MM.1S (cell line): ENCODE measurements around the gene LIPH.
"Not testable (repeated sequence)": the region's sequence is repeated elsewhere in the genome, so short reads cannot be mapped to it uniquely, and the experiment has no call there.

Experiments used
- DNase-seq: peaks from one replicate; pipeline ENCODE4 v3.0.0-alpha.2; 2015
- H2AFZ ChIP-seq: fragments of 300-600 bp; sonication (generic); 2 replicates; pipeline ENCODE4 v1.6.0; 2016; ENCODE audit warnings: antibody characterized with exemption, low read length
- H3F3A ChIP-seq: fragments of 300-600 bp; sonication (generic); 2 replicates; pipeline ENCODE4 v1.6.1; 2016; ENCODE audit warnings: mild to moderate bottlenecking, antibody characterized with exemption, low read length, moderate library complexity, mixed read lengths; ENCODE audit not compliant: insufficient read depth
- H3K27ac ChIP-seq: fragments of 300-600 bp; sonication (generic); 2 replicates; pipeline ENCODE4 v1.5.1; 2016; ENCODE audit warnings: mild to moderate bottlenecking, low read length
- H3K27me3 ChIP-seq: fragments of 300-600 bp; sonication (generic); replicated peaks from 2 replicates; pipeline ENCODE4 v1.6.0; 2016; ENCODE audit warnings: low read length; ENCODE audit not compliant: insufficient read depth
- H3K36me3 ChIP-seq: fragments of 300-600 bp; sonication (generic); replicated peaks from 2 replicates; pipeline ENCODE4 v1.6.1; 2016; ENCODE audit warnings: mild to moderate bottlenecking, low read length, mixed read lengths; ENCODE audit not compliant: insufficient read depth
- H3K4me1 ChIP-seq: fragments of 300-600 bp; sonication (generic); 2 replicates; pipeline ENCODE4 v1.6.1; 2016; ENCODE audit warnings: low read length, mixed read lengths
- H3K4me2 ChIP-seq: fragments of 300-600 bp; sonication (generic); 2 replicates; pipeline ENCODE4 v1.6.0; 2016; ENCODE audit warnings: low read depth, low read length
- H3K4me3 ChIP-seq: fragments of 300-600 bp; sonication (generic); 2 replicates; pipeline ENCODE4 v1.5.1; 2016; ENCODE audit warnings: low read length, mixed read lengths
- H3K79me2 ChIP-seq: fragments of 300-600 bp; sonication (generic); 2 replicates; pipeline ENCODE4 v1.6.1; 2016; ENCODE audit warnings: mixed run types, low read length, mixed read lengths
- H3K9ac ChIP-seq: fragments of 300-600 bp; sonication (generic); 2 replicates; pipeline ENCODE4 v1.6.1; 2016; ENCODE audit warnings: low read length, mixed read lengths
- H3K9me2 ChIP-seq: fragments of 300-600 bp; sonication (generic); replicated peaks from 2 replicates; pipeline ENCODE4 v1.6.1; 2016; ENCODE audit warnings: mild to moderate bottlenecking, low read length, mixed read lengths; ENCODE audit not compliant: insufficient read depth
- H3K9me3 ChIP-seq: fragments of 300-600 bp; sonication (generic); replicated peaks from 2 replicates; pipeline ENCODE4 v1.6.1; 2016; ENCODE audit warnings: mild to moderate bottlenecking, low read length, mixed read lengths; ENCODE audit not compliant: insufficient read depth
- H4K20me1 ChIP-seq: fragments of 300-600 bp; sonication (generic); 2 replicates; pipeline ENCODE4 v1.6.1; 2016; ENCODE audit warnings: mild to moderate bottlenecking, low read length, moderate library complexity, mixed read lengths; ENCODE audit not compliant: insufficient read depth
- CTCF ChIP-seq: fragments of 300-600 bp; sonication (generic); IDR thresholded peaks from 2 replicates; pipeline ENCODE4 v1.5.1; 2016; ENCODE audit warnings: antibody characterized with exemption, low read length, mixed read lengths
- EZH2 ChIP-seq: fragments of 300-600 bp; sonication (generic); optimal IDR thresholded peaks from 2 replicates; pipeline ENCODE3; 2017; ENCODE audit warnings: low read depth, mild to moderate bottlenecking, antibody characterized with exemption, low read length, mixed read lengths
- EZH2phosphoT487 ChIP-seq: fragments of 300-600 bp; sonication (generic); IDR thresholded peaks from 2 replicates; pipeline ENCODE4 v1.6.1; 2018; ENCODE audit warnings: antibody characterized with exemption, low read length

Gene LIPH

DNA sequence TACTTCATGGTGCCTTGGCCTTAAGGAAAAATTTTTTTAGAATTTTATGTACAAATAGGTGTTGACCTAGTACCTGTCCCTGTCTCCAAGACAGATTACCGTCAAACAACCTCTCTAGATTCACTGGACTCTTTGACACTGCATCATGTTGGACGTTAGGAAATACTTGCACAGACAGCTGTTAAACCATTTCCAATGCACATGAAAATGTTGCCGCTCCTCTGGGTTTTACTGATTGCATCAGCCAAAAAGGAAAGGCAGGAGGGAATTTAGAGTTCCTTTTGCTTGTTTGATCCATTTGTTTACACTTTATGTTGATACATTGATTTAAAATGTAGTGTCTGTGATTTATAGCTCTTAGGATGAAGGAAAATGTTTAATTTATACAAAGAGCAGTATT lies 68.1 kb downstream of the LIPH start:
- Histone ChIP-seq H3K27me3 (no peaks in the 10 kb centered on the region), H3K4me3 (no peak overlapping the region), H3K9ac (no peak overlapping the region), H3K4me1 (peaks cover 17% of the 10 kb centered on the region), H3K9me2 (no peaks in the 10 kb centered on the region), H3K9me3 (no peaks in the 10 kb centered on the region), H3K36me3 (peaks cover 18% of the 10 kb centered on the region), H3K79me2 (no peaks in the 10 kb centered on the region), H3K4me2 (no peak overlapping the region), H3F3A (no peaks in the 10 kb centered on the region; the same call in 1 of the 2 replicates), H3K27ac (no peak overlapping the region), H2AFZ (no peak overlapping the region), H4K20me1 (no peaks in the 10 kb centered on the region)
- DNase-seq, result no peak
- no peak for TF ChIP-seq CTCF
- no peak for TF ChIP-seq EZH2phosphoT487
- TF ChIP-seq EZH2, result no peak

DNA sequence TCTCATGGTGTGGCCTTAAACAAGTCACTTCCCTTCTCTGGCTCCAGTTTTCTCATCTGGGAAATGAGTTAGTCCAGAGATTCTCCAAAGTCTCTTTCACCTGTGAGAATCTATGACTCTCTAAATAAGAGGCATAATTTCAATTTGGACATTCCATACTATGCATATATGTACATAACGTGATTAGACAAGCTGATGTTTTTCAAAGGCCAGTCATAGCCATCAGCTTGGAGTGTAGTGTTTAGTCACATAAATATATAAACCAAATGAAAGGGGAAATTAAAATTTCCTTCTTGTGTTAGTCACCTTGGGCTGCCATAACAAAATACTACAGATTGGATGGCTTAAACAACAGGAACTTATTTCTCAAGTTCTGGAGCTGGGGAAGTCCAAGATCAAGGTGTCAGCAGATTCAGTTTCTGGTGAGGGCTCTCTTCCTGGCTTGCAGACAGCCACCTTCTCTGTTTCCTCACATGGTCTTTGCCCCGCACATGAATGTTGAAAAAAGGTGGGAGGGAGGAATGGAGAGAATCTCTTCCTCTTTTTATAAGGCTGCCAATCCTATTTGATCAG lies 72.9 kb downstream of the LIPH start:
- H3K4me2 ChIP-seq, result no peak overlapping the region
- peak overlapping the region; percentile 14; the same call in 1 of the 2 replicates for H3K27ac ChIP-seq
- no peaks in the 10 kb centered on the region for H3K9me3 ChIP-seq
- peak; percentile 53 for DNase-seq
- H2AFZ ChIP-seq, result no peak overlapping the region
- H3K4me3 ChIP-seq, result no peak overlapping the region
- H4K20me1 ChIP-seq, result no peaks in the 10 kb centered on the region
- H3K36me3 ChIP-seq, result peaks cover 11% of the 10 kb centered on the region
- peaks cover 3% of the 10 kb centered on the region; the same call in 1 of the 2 replicates for H3F3A ChIP-seq
- H3K4me1 ChIP-seq, result peaks cover 23% of the 10 kb centered on the region
- no peaks in the 10 kb centered on the region for H3K9me2 ChIP-seq
- no peaks in the 10 kb centered on the region for H3K79me2 ChIP-seq
- TF ChIP-seq CTCF (no peak), EZH2 (no peak), EZH2phosphoT487 (no peak)
- H3K27me3 ChIP-seq, result no peaks in the 10 kb centered on the region
- no peak overlapping the region for H3K9ac ChIP-seq

DNA sequence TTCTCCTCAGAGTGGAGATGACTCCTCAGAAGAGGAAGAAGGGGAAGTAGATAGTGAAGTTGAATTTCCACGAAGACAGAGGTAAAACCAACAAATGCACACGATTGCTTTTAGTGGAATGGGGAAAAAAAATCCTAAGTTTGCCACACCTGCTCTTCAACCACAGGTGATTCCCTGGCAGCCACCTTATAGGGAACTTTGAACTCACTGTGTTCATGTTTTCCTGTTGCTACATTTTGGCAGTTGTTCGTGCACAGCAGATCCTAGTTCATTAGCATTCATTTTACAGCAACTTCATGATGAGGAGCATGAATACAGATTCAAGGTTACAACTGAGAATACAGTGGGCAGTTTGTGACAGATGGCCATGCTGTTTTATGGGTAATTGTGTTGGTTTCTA lies 75.1 kb downstream of the LIPH start:
- Histone ChIP-seq H3K4me2 (no peak overlapping the region), H3K79me2 (no peaks in the 10 kb centered on the region), H2AFZ (no peak overlapping the region), H3K4me1 (peaks cover 16% of the 10 kb centered on the region), H4K20me1 (no peaks in the 10 kb centered on the region), H3K9me2 (no peaks in the 10 kb centered on the region), H3K9me3 (no peaks in the 10 kb centered on the region), H3K9ac (no peak overlapping the region), H3K36me3 (peaks cover 19% of the 10 kb centered on the region), H3K27me3 (no peaks in the 10 kb centered on the region), H3F3A (0 out of 2 replicates have a peak, but pooled peaks cover 3% of the 10 kb centered on the region), H3K4me3 (no peak overlapping the region), H3K27ac (no peak overlapping the region)
- TF ChIP-seq EZH2phosphoT487, result no peak
- TF ChIP-seq EZH2, result no peak
- no peak for TF ChIP-seq CTCF
- no peak for DNase-seq

DNA sequence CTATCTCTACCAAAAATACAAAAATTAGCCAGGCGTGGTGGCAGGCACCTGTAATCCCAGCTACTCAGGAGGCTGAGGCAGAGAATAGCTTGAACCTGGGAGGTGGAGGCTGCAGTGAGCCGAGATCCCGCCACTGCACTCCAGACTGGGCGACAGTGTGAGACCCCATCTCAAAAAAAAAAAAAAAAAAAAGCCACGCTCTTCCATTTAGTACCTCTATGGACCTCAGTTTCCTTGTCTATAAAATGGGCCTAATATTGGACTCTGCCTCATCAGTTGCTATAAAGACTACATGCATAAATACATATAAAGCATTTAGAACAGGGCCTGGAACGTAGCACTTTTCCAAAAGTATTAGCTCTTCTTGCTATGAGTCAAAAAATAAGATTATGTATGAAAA lies 77.5 kb downstream of the LIPH start:
- H3K36me3 ChIP-seq, H3K9me3 ChIP-seq, H3K4me3 ChIP-seq, H3F3A ChIP-seq, H4K20me1 ChIP-seq, H2AFZ ChIP-seq, H3K79me2 ChIP-seq, H3K4me2 ChIP-seq, H3K27ac ChIP-seq, H3K9ac ChIP-seq, H3K27me3 ChIP-seq, DNase-seq, H3K9me2 ChIP-seq: not testable (repeated sequence)
- H3K4me1 ChIP-seq, result peaks cover 11% of the 10 kb centered on the region
